ENCODE data around the gene GNPAT. TPM values are rescaled to one million over a fixed set of nuclear protein-coding genes. Genes with fewer than 3 reads are reported as not detected.

The GNPAT gene
- total and polyA plus RNA-seq, 2 of the 8 experiments (the other 6 are each of a cell fraction or from before 2014, with no cell fraction given) = 22.9 to 47.4 TPM

DNA sequence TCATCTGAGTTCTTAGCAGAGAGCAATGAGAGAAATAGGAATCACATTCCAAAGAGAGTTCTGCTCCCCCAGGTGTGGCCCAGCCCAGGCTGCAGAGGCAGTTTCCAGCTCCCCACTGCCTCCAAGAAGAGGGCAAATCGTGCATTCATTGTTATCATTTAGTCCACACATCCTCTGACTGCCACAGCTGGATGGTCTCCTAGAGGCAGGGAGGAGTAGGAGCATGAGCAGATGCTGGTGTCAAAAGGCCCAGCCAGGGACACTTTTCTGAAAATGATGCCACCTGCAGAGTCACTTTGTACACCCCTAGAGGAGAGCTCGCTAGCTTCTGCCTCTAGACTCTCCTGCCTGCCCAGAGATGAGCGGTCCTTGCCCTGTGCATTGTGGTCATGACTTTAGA is 33.6 kb upstream of the GNPAT start:
- POLR2A ChIA-PET (ENCODE audit: partially characterized antibody) = interaction anchor here (1.3 kb wide), 1 partner anchor 15 kb away, joined by 3 read pairs; no protein-coding TSS in a partner anchor
- Histone ChIP-seq H3K56ac (replicated peaks; ENCODE audit: insufficient read length, low read depth, low read length) (no peak overlapping the region), H3K4me3 (ENCODE audit: extremely low read depth in 1 of 4, insufficient read depth in 2 of 4, low read depth in 3 of 4, low read length in 4 of 4) (no peak overlapping the region), H3K23ac (ENCODE audit: insufficient read length) (no peak overlapping the region), H3K9me3 (ENCODE audit: insufficient read depth in 2 of 2, low read depth in 1 of 2, low read length in 1 of 2) (no peaks in the 10 kb centered on the region), H4K91ac (replicated peaks; ENCODE audit: insufficient read length, low read length) (no peak overlapping the region), H2BK5ac (ENCODE audit: low read depth, low read length) (no peak overlapping the region), H3K27me3 (replicated peaks in 1 of 4; ENCODE audit: control insufficient read depth in 3 of 4, extremely low read depth in 1 of 4, insufficient read depth in 3 of 4, low read length in 3 of 4) (peaks cover under 1 to 9% (median 4%) of the 10 kb centered on the region in 4 experiments; a peak in 6 of 7 replicates), H3K4ac (replicated peaks; ENCODE audit: insufficient read length, low read depth, low read length) (no peak overlapping the region), H4K8ac (ENCODE audit: extremely low read depth, insufficient read depth, low read length) (no peak overlapping the region), H3K9ac (replicated peaks in 1 of 4; ENCODE audit: extremely low read depth in 1 of 4, low read depth in 3 of 4, low read length in 3 of 4) (no peak overlapping the region), H3K4me1 (replicated peaks in 1 of 4; ENCODE audit: control insufficient read depth in 3 of 4, insufficient read depth in 4 of 4, low read length in 3 of 4) (peaks cover 0 to 2% (median 0%) of the 10 kb centered on the region in 4 experiments; a peak in 2 of 7 replicates), H2BK15ac (ENCODE audit: low read length) (no peak overlapping the region), H2AFZ (ENCODE audit: low read length) (no peak overlapping the region), H4K20me1 (replicated peaks in 1 of 2; ENCODE audit: control insufficient read depth in 1 of 2, insufficient read depth in 2 of 2, low read length in 2 of 2) (peaks cover 0 to 4% of the 10 kb centered on the region in 2 experiments), H3K79me1 (ENCODE audit: low read depth, low read length) (no peaks in the 10 kb centered on the region), H4K5ac (ENCODE audit: insufficient read length, low read depth, low read length) (no peak overlapping the region), H3K4me2 (ENCODE audit: insufficient read depth in 1 of 2, low read depth in 2 of 2, low read length in 2 of 2) (no peak overlapping the region), H3K23me2 (ENCODE audit: low read depth, low read length) (no peaks in the 10 kb centered on the region), H2AK5ac (ENCODE audit: low read depth, low read length) (no peak overlapping the region), H2BK120ac (replicated peaks; ENCODE audit: low read depth, low read length) (no peak overlapping the region), H3K18ac (ENCODE audit: extremely low read depth, low read length) (no peak overlapping the region), H3K79me2 (ENCODE audit: control insufficient read depth in 1 of 2, insufficient read depth in 2 of 2, low read length in 2 of 2) (no peaks in the 10 kb centered on the region), H3K27ac (ENCODE audit: low read depth, low read length) (no peak overlapping the region), H2BK20ac (ENCODE audit: low read length) (no peak overlapping the region), H3K14ac (ENCODE audit: insufficient read length) (no peak overlapping the region), H2BK12ac (ENCODE audit: low read depth, low read length) (no peak overlapping the region), H3K36me3 (ENCODE audit: control insufficient read depth in 2 of 4, insufficient read depth in 4 of 4, low read length in 3 of 4) (no peaks in the 10 kb centered on the region)
- WGBS, 2 experiments (ENCODE audit: extremely low coverage in 1 of 2, insufficient coverage in 1 of 2, insufficient read length in 1 of 2, insufficient replicate concordance in 2 of 2, low coverage in 1 of 2, low lambda C conversion rate in 2 of 2, missing lambda C conversion rate in 1 of 2) = 76% methylated on average over 3 of the region's 3 CpGs; no CpG with 5 or more reads in 1 of the 2 experiments
- TF ChIP-seq CTBP2 (IDR thresholded peaks at IDR 0.05; ENCODE audit: borderline replicate concordance, insufficient read depth, insufficient read length, low read length) (no peak), TAF1 (IDR thresholded peaks at IDR 0.05; ENCODE audit: low read depth, low read length) (no peak), CBX8 (IDR thresholded peaks at IDR 0.05; ENCODE audit: borderline replicate concordance, low read depth, low read length) (no peak), RFX5 (IDR thresholded peaks at IDR 0.05; ENCODE audit: borderline replicate concordance, low read depth, low read length) (no peak)
- DNase-seq (ENCODE audit: low read depth in 1 of 2, low spot score in 2 of 2) = no peak
- no peak for FAIRE-seq
- CTCF ChIA-PET (ENCODE audit: partially characterized antibody) = interaction anchor here (0.6 to 2.2 kb wide), 25 partner anchors 12 to 564 kb away, joined by 3 to 14 read pairs (median 4); no protein-coding TSS in a partner anchor
